HG03108 (cell line): ENCODE measurements around the gene SOBP.

Source experiments
- ATAC-seq: cut with Tn5 transposase; IDR thresholded peaks from one replicate; pipeline ENCODE4 v1.9.1; 2021; ENCODE audit warnings: moderate library complexity; ENCODE audit not compliant: unreplicated experiment

The SOBP gene

GRCh38 chr6:107656401-107656800, 166.5 kb downstream of the SOBP start:
- no peak for ATAC-seq

- ATAC-seq, result no peak
These were observed 167.0 kb downstream of the SOBP start for GRCh38 chr6:107656883-107657282.

GRCh38 chr6:107657373-107657754, 167.4 kb downstream of the SOBP start:
- ATAC-seq, result no peak

GRCh38 chr6:107657755-107658461, 168.0 kb downstream of the SOBP start:
- ATAC-seq, result peak; percentile 87

GRCh38 chr6:107658920-107659865, 169.3 kb downstream of the SOBP start:
- ATAC-seq, result no peak

DNA sequence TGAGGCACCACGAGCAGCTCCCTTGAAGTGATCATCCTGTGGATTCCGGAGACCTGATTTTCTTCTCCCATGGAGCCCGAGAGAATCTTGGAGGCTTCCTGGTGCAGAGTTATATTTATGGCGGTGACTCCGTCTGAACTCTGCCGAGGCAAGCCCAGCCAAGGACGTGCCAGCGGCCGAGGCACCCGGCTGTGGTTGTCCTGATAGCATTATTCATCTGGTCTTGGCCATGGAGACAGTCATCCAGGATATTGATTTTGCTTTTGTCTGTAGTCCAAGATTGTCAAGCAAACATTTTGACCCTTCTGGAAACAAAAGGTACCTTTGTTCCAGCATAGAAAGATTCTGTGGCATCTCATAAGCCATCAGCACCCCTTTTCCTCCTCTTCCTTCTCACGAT, 170.9 kb downstream of the SOBP start:
- no peak for ATAC-seq

DNA sequence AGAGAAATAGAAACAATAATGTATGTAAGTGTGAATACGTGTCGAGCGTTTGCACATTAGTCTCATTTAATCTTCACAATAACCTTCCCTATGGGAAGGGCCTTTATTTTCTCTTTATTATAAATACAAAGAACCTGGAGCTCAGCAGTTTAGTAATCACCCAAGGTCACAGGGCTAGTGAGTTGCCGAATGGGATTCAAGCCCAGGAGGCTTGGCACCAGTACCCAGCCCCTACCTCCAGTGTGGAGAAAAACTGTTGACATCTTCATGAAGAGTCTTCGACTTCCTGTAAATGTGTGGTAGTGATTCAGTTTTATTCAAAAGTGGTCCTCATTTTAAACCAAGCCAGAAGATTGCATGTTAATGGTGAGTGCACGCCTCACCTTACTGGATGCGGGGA, 171.4 kb downstream of the SOBP start:
- no peak for ATAC-seq

DNA sequence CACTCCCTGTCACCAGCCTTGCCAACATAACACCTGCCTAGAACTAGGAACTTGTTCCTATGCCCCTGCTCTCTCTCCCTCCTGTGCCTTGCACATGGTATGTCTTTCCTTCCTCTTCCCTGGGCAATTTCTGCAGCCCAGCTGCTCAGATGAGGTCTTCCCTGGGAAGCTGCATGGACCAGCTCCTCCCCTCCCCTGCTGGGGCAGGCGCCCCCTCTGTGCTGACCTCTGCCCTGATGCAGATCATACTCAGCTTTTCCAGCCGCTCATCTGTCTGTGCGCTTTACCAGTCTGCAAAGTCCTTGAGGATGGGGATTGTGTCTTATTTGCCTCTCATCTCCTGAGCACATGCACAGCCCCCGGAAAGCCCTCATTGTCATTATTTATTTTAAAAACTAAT, 172.4 kb downstream of the SOBP start:
- ATAC-seq, result no peak

- no peak for ATAC-seq
These were observed 173.4 kb downstream of the SOBP start for GRCh38 chr6:107663308-107663707.

GRCh38 chr6:107665382-107665781, 175.5 kb downstream of the SOBP start:
- ATAC-seq, result no peak

DNA sequence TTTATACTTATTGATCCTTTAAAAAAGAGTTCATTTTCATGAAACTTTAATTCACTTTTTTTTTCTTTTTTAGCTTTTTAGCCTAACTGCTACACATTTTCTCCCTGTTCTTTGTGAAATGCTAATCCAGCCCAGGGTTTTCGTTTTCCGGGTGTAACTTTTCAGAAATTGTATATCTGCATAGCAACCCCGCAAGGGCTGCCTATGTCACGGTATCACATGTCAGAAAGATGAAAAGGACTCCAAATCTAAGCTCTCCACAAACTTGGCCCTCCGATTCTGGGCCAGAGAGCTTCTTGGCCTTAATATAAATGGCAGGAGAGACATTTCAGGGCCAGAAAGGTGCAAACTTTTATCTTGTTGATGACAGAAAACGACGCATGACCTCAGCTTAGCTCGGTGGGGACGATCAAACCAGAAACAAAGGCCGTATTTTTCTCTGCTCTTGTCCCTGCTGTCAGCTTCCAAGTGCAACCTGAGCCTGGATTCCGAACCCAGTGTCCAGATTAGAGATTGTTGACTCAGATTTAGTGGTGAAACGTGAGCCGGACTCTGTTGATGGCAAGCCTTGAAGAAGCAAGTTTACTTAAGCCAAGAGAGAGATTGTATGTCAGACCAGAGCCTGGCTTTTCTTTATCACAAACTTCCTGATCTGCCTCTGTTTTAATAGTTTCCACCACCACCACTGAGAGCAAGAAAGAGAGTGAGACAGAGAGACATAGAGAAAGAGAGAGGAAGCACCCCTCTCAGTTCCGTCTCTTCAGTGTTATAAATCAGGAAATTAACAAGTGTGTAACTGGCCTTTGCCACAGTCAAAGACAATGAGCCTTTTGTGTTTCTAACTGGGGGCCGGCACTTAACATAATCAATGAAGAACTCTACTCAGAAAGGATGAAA, 176.4 kb downstream of the SOBP start:
- ATAC-seq, result no peak

DNA sequence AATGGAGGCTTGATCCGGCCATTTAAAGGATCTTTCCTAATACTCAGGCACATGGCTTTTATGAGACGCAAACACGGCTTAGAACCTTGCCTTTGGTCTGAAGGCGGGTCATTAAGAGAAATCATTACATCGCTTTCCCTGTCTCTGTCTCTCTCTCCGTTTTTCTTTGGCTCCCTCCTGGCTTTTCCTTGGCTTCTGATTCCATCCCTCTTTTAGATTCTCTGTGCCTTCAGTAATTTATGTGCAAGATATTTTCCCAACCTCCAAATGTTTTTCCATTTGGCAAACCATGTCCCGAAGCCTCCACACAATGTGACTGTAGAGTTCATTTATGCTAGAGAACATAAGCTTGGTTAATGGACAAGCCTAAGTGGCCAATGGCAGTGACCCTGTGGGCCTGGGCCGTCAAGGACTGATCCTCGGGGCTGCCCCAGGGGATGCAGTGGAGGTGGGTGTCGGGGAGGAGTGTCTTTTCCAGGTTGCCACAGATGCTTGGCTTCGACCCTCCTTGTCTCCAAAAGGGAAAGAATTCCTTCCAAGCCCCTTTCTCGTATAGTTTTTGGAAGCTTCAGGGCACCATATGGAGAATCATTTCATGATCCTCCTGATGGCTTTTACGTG, 177.2 kb downstream of the SOBP start:
- no peak for ATAC-seq

GRCh38 chr6:107667790-107668189, 177.9 kb downstream of the SOBP start:
- ATAC-seq, result no peak

DNA sequence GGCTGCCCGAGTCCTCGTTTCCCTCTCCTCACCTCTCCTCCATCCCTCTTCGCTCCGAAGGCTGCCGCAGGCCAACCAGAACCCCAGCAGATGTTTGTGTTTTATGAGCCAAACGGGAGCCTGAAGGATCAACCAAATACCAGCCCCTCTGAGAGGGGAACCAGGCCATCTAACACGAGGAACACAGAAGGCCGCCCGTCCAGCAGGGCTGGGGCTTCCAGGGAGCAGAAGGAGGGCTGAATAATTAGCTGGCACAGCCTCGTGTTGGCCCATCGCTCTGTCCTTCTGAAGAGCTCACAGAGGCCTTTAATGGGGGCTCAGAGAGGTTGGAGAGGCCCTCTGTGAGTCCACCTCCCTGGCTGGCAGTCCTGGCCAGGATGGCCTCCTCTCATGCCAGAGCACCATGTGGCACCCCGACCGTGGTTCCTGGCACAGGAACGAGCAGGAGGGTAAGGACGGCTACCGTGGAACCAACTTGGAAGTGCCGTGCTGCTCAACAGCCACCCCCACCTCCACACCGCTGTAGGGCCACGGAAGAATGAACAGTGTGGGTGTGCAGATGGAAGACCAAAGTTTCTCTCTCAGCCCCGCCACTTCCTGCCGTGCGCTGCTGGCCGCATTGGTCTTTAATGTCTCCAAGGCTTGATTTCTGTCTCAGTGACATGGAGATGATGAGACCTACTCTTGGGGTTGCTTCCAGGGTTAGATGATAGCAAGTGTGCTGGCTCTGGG, 179.0 kb downstream of the SOBP start:
- peak; percentile 80 for ATAC-seq

DNA sequence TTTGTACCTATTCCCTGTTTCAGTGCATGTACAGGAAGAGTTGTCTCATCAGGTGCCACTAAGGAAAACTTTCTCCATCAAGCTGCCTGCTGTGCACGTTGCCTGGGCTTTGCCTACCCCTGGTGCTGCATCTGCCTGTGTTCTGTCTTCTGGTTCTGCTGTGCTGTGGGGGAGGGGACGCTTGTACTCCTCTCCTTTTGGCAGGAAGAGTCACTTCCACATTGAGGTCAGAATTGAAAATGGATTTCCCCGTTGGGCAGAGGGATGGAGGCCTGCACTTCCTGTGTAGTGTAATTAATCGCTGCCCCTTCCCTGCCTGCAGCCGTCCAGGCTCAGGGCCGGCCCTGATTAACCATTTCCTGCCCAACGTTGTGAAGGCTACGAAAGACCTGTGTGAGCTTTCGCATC, 180.9 kb downstream of the SOBP start:
- ATAC-seq, result peak; percentile 40

DNA sequence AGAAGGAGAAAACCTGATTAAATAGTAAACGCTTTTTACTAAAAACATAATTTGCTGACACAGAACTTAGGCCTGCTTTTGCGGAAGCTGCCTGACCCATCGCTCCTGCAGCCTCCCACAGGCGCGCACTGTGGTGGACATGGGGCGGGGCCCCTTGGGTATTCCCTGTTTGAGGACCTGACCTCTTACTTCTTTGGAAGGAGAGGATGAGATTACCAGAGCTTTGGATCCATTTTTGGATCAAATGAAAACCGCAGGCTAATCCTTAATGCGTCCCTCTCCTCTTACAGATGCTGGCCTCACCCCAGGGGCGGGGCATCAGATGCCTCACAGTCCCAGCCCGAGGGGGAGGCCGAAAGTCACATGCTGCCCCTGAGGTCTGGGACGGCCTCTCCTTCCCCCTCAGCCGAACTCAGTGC, 183.2 kb downstream of the SOBP start:
- ATAC-seq, result no peak

- ATAC-seq, result peak; percentile 78
These were observed 185.2 kb downstream of the SOBP start for GRCh38 chr6:107674995-107675738.

DNA sequence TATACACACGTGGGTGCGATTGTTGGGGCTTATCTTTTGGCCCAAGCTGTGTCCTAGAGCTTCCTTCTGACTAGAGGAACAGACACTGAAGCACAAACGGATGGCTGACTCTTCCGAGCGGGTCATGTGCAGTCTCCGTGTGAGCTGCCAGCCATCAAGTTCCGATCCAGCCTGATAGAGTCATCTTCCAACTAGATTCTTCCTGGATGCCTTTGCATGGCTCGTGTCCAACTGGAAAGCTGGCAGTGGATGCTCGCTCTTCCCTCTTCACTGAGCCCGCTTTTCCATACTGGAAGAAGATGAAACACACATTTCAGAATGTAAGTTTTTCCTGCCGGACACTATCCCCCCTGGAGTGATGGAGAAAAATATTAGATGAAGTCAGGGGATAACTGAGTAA, 186.1 kb downstream of the SOBP start:
- no peak for ATAC-seq

DNA sequence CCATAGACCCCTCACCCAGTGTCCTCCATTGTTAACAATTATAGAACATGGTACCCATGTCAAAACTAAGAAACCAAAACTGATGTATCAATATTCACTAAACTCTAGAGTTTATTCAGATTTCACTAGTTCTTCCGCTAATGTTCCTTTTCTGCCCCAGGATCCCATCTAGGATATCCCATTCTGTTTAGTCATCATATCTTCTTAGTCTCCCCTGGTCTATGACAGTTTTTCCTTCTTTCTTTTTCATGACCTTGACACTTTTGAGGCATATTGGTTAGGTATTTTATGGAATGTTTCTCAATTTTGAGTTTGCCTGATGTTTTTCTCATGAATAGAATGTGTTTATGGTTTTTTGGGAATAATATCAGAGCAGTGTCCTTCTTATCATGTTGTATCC, 187.5 kb downstream of the SOBP start:
- no peak for ATAC-seq
